ENCODE measurements around the gene TNFAIP1. TPM values are rescaled to one million over a fixed set of nuclear protein-coding genes. Genes with fewer than 3 reads are reported as not detected.

Gene TNFAIP1
- total RNA-seq, 3 donors from 2014 or later (not counting 1 experiment from before 2014, with no cell fraction given): 10.5 to 15.7 (median 14.6) TPM

- WGBS (ENCODE audit: insufficient coverage): no CpG with 5 or more reads among the region's 1 CpG
- H3K27me3 ChIP-seq (ENCODE audit: control insufficient read depth, insufficient read depth, low read length): no peaks in the 10 kb centered on the region
- Mint-ChIP-seq H3K4me3 (no peak overlapping the region), H3K4me1 (peaks cover 0 to 6% of the 10 kb centered on the region in 2 donors), H3K27ac (no peak overlapping the region), H3K36me3 (peaks cover 16% of the 10 kb centered on the region), H3K27me3 (ENCODE audit: low read depth in 2 of 2) (no peaks in the 10 kb centered on the region), H3K9me3 (no peaks in the 10 kb centered on the region)
- H3K9me3 ChIP-seq (ENCODE audit: control insufficient read depth, insufficient read depth, low read length): no peaks in the 10 kb centered on the region
- ATAC-seq (no peak), DNase-seq (no peak)
- H3K27ac ChIP-seq (ENCODE audit: low read length): no peak overlapping the region
- no peak for TF ChIP-seq CTCF (IDR thresholded peaks at IDR 0.05)
- H3K36me3 ChIP-seq (ENCODE audit: control insufficient read depth, insufficient read depth, low read length): peaks cover 49% of the 10 kb centered on the region
- no peak overlapping the region for H3K4me3 ChIP-seq (ENCODE audit: low read length)
- intact Hi-C loops (cut with micrococcal nuclease): no loop called here
- H3K4me1 ChIP-seq (ENCODE audit: control insufficient read depth, insufficient read depth, low read length): no peaks in the 10 kb centered on the region
These were observed 55.4 kb downstream of the TNFAIP1 start for GRCh38 chr17:28390984-28391383.

- H3K4me1 ChIP-seq (ENCODE audit: control insufficient read depth, insufficient read depth, low read length): no peaks in the 10 kb centered on the region
- Mint-ChIP-seq H3K9me3 (no peaks in the 10 kb centered on the region), H3K4me3 (no peak overlapping the region), H3K27me3 (ENCODE audit: low read depth in 2 of 2) (no peaks in the 10 kb centered on the region), H3K36me3 (peaks cover 16% of the 10 kb centered on the region), H3K27ac (no peak overlapping the region), H3K4me1 (peaks cover 0 to 6% of the 10 kb centered on the region in 2 donors)
- H3K4me3 ChIP-seq (ENCODE audit: low read length): no peak overlapping the region
- H3K36me3 ChIP-seq (ENCODE audit: control insufficient read depth, insufficient read depth, low read length): peaks cover 52% of the 10 kb centered on the region
- TF ChIP-seq CTCF (IDR thresholded peaks at IDR 0.05): no peak
- ATAC-seq: no peak
- intact Hi-C loops (cut with micrococcal nuclease): no loop called here
- no peak for DNase-seq
- WGBS (ENCODE audit: insufficient coverage): 72% methylated on average over 2 of the region's 2 CpGs
- no peaks in the 10 kb centered on the region for H3K27me3 ChIP-seq (ENCODE audit: control insufficient read depth, insufficient read depth, low read length)
- no peaks in the 10 kb centered on the region for H3K9me3 ChIP-seq (ENCODE audit: control insufficient read depth, insufficient read depth, low read length)
- H3K27ac ChIP-seq (ENCODE audit: low read length): no peak overlapping the region
These were observed 55.8 kb downstream of the TNFAIP1 start for GRCh38 chr17:28391401-28391800.

DNA sequence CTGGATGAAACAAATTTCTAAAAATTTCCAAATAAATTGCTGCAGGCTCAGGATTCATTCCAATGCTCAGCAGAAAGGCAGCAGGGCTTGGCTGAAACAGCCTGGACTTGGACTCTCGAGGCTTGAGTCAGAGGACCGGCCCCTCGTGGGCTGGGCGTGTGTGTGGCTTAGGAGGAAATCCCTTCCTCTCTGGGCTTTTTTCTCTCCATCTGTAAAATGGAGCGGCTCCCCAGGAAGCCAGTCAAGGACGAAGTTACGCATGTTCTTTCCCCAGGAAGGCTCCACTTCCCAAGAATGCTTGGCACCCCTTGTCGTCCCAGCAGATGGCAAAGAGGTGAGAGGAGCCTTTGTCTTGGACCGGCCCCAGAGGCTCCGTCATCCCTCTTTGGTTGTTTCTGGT, 56.9 kb downstream of the TNFAIP1 start:
- no peak for TF ChIP-seq CTCF (IDR thresholded peaks at IDR 0.05)
- Histone ChIP-seq H3K27ac (ENCODE audit: low read length) (no peak overlapping the region), H3K4me1 (ENCODE audit: control insufficient read depth, insufficient read depth, low read length) (no peaks in the 10 kb centered on the region), H3K36me3 (ENCODE audit: control insufficient read depth, insufficient read depth, low read length) (peaks cover 62% of the 10 kb centered on the region), H3K27me3 (ENCODE audit: control insufficient read depth, insufficient read depth, low read length) (no peaks in the 10 kb centered on the region), H3K9me3 (ENCODE audit: control insufficient read depth, insufficient read depth, low read length) (no peaks in the 10 kb centered on the region), H3K4me3 (ENCODE audit: low read length) (no peak overlapping the region)
- intact Hi-C loops (cut with micrococcal nuclease): no loop called here
- H3K4me1 Mint-ChIP-seq: peaks cover 0 to 4% of the 10 kb centered on the region in 2 donors
- no peak overlapping the region for H3K27ac Mint-ChIP-seq
- no peak for ATAC-seq
- DNase-seq: no peak
- H3K27me3 Mint-ChIP-seq (ENCODE audit: low read depth in 2 of 2): no peaks in the 10 kb centered on the region
- 97% methylated on average over 10 of the region's 10 CpGs for WGBS (ENCODE audit: insufficient coverage)
- H3K36me3 Mint-ChIP-seq: peaks cover 16% of the 10 kb centered on the region
- H3K4me3 Mint-ChIP-seq: no peak overlapping the region
- H3K9me3 Mint-ChIP-seq: no peaks in the 10 kb centered on the region

GRCh38 chr17:28394337-28395116, 59.0 kb downstream of the TNFAIP1 start:
- H3K27ac Mint-ChIP-seq: no peak overlapping the region
- Histone ChIP-seq H3K36me3 (ENCODE audit: control insufficient read depth, insufficient read depth, low read length) (peaks cover 54% of the 10 kb centered on the region), H3K4me1 (ENCODE audit: control insufficient read depth, insufficient read depth, low read length) (no peaks in the 10 kb centered on the region), H3K4me3 (ENCODE audit: low read length) (no peak overlapping the region), H3K9me3 (ENCODE audit: control insufficient read depth, insufficient read depth, low read length) (no peaks in the 10 kb centered on the region), H3K27ac (ENCODE audit: low read length) (no peak overlapping the region), H3K27me3 (ENCODE audit: control insufficient read depth, insufficient read depth, low read length) (no peaks in the 10 kb centered on the region)
- peaks cover 16% of the 10 kb centered on the region for H3K36me3 Mint-ChIP-seq
- no peaks in the 10 kb centered on the region for H3K27me3 Mint-ChIP-seq (ENCODE audit: low read depth in 2 of 2)
- H3K4me1 Mint-ChIP-seq: no peaks in the 10 kb centered on the region
- DNase-seq: no peak
- no peaks in the 10 kb centered on the region for H3K9me3 Mint-ChIP-seq
- H3K4me3 Mint-ChIP-seq: no peak overlapping the region
- intact Hi-C loops (cut with micrococcal nuclease): no loop called here
- 93% methylated on average over 5 of the region's 7 CpGs for WGBS (ENCODE audit: insufficient coverage)
- no peak for TF ChIP-seq CTCF (IDR thresholded peaks at IDR 0.05)
- ATAC-seq: no peak
